BE2C (cell line): Measurements from ENCODE around the gene RTN1.

Experiments
- DNase-seq: peaks from one replicate; pipeline ENCODE4 v3.0.0-alpha.2; 2020
- H3K27me3 ChIP-seq: fragments of 250-450 bp; sonication (Bioruptor Pico); 2 replicates; pipeline ENCODE4 v1.5.1; 2020; ENCODE audit warnings: mild to moderate bottlenecking
- H3K36me3 ChIP-seq: fragments of 250-450 bp; sonication (Bioruptor Pico); 2 replicates; pipeline ENCODE4 v1.5.1; 2020; ENCODE audit warnings: mild to moderate bottlenecking
- H3K4me1 ChIP-seq: fragments of 250-450 bp; sonication (Bioruptor Pico); 2 replicates; pipeline ENCODE4 v1.5.1; 2020
- H3K4me3 ChIP-seq: 2 replicates; pipeline ENCODE4 v1.5.1; 2011; ENCODE audit warnings: low read depth, low read length
- H3K9me3 ChIP-seq: fragments of 250-450 bp; sonication (Bioruptor Pico); 2 replicates; pipeline ENCODE4 v1.5.1; 2020
- CTCF ChIP-seq: IDR thresholded peaks from 2 replicates; pipeline ENCODE4 v1.5.1; 2012; ENCODE audit warnings: mild to moderate bottlenecking, low read depth, low read length

RTN1 gene

DNA sequence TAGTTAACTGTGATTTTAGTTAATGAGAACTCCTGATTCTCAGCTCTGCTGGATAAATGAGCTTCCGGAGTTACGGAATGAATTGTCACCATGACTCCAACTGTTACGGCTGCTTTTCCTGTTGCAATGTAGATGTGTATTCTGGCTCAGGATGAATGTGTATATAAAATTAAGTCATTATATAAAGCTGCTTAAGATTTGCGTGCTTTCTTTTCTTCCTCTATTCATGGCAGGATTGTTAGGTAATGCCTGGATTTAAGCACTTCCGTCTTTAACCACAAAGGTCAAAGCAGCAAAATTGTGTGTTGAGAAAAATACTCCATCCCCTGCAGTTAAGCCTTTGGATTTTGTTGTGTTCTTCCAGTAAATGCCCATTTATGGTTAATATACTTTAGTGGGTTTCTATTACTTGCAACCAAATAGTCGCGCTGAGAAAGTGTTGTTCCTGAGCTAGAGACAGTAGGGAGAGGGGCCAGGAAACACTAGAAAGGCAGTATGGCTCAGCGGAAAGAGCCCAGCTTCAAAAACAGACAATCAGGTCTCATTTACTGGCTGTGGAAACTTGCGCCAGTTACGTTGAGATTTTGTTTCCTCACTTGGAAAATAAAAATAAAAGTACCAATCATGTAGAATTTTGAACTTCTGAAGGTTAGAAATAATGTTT is 284.6 kb downstream of the RTN1 start:
- H3K9me3 ChIP-seq: no peaks in the 10 kb centered on the region
- no peak for TF ChIP-seq CTCF
- H3K4me3 ChIP-seq: no peak overlapping the region
- no peak for DNase-seq
- H3K27me3 ChIP-seq: no peaks in the 10 kb centered on the region
- no peaks in the 10 kb centered on the region for H3K36me3 ChIP-seq
- H3K4me1 ChIP-seq: no peaks in the 10 kb centered on the region

- Histone ChIP-seq H3K9me3 (no peaks in the 10 kb centered on the region), H3K36me3 (no peaks in the 10 kb centered on the region), H3K4me3 (no peak overlapping the region), H3K27me3 (no peaks in the 10 kb centered on the region), H3K4me1 (no peaks in the 10 kb centered on the region)
- TF ChIP-seq CTCF: no peak
- no peak for DNase-seq
Measured at GRCh38 chr14:59583755-59584154, 286.8 kb downstream of the RTN1 start.

DNA sequence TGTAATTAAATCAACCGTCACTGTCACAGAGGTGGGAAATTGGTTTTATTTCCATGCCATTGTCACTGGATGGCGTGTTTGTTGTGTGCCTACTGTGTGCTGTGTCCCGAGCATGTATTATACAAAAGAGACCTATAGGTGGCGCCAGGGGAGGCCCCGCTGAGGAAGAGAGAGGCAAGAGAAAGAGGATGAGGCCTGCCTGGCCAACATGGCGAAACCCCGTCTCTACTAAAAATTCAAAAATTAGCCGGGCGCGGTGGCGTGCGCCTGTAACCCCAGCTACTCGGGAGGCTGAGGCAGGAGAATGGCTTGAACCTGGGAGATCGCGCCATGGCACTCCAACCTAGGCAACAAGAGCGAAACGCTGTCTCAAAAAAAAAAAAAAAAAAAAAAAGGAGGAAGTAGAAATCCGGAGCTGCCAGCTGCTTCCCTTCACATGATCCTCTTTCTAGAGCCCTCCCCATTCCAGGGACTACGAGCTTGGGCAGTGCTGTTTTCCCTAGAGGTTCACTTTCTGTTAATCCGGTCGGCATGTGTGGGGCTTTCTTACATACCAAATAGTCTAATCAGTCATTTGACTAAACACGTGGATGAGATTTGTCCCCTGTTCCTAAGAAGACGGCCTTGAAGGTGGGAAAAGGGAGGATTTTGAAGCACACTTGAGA is 287.6 kb downstream of the RTN1 start:
- no peaks in the 10 kb centered on the region for H3K4me1 ChIP-seq
- no peak for DNase-seq
- no peak overlapping the region for H3K4me3 ChIP-seq
- no peaks in the 10 kb centered on the region for H3K9me3 ChIP-seq
- H3K36me3 ChIP-seq: no peaks in the 10 kb centered on the region
- TF ChIP-seq CTCF: peak; percentile 16; the same call in 1 of the 2 replicates
- no peaks in the 10 kb centered on the region for H3K27me3 ChIP-seq

- no peak for TF ChIP-seq CTCF
- no peaks in the 10 kb centered on the region for H3K4me1 ChIP-seq
- no peak overlapping the region for H3K4me3 ChIP-seq
- H3K9me3 ChIP-seq: no peaks in the 10 kb centered on the region
- no peak for DNase-seq
- no peaks in the 10 kb centered on the region for H3K36me3 ChIP-seq
- H3K27me3 ChIP-seq: no peaks in the 10 kb centered on the region
Measured at GRCh38 chr14:59582161-59582560, 288.4 kb downstream of the RTN1 start.

DNA sequence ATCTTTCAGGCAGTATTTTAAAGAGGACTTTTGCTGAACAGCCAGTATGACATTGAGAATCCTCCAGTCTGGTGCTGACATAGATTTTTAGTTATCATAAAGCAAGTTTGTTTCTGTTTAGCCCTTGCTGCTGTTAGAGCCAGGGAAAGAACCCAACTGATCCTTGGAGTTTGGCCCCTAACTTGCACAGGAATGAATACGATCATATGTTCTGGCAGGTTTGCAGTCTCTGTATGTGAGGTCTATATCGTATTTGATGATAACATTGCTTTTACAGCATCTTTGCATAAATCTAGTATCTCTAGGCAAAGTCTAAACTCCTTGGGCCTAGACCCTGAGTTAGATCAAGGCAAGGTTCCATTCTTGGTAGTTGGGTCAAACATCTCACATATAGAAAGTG is 289.7 kb downstream of the RTN1 start:
- no peaks in the 10 kb centered on the region for H3K4me1 ChIP-seq
- no peaks in the 10 kb centered on the region for H3K27me3 ChIP-seq
- no peak for TF ChIP-seq CTCF
- no peak for DNase-seq
- no peaks in the 10 kb centered on the region for H3K36me3 ChIP-seq
- no peaks in the 10 kb centered on the region for H3K9me3 ChIP-seq
- no peak overlapping the region for H3K4me3 ChIP-seq
